IPS-NIHi7 (cell line): Measurements from ENCODE around the gene FGF10.

ENCODE experiments used
- DNase-seq: peaks from one replicate; pipeline ENCODE4 v3.0.0; 2012; ENCODE audit warnings: mixed read lengths; ENCODE audit errors: extremely low spot score

Gene FGF10

DNA sequence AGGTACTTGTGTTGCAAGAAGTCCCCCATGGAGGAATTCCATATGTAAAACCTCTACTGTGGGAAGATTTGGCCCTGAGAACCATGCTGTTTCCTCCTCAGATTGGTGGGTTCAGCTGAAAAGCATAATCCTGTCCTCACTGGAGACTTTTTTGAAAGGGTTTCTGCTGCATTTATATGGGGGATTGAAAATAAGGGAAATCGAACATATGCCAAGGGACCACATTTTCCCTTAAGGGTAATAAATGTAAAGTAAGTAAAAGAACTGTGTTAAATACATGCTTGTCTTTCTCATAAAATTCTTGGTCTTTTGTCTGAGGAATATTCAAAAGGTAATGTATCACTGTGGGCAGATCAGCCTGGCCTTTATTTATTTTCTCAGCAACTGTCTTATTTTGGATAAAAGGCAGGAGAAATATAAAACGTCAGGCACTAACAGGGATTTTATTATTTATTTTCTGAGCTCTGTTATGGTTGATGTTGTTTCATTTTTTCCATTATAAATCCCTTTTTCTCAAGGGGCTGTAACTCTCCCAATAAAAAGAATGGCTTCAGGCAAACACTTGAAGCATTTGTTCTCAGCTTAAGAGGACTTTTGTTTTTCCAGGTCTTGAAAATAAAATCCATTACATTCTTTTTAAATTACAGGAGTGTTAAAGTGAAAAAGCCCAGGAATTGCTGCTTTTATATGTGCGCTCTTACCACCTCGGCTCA lies 131.4 kb downstream of the FGF10 start:
- no peak for DNase-seq

DNA sequence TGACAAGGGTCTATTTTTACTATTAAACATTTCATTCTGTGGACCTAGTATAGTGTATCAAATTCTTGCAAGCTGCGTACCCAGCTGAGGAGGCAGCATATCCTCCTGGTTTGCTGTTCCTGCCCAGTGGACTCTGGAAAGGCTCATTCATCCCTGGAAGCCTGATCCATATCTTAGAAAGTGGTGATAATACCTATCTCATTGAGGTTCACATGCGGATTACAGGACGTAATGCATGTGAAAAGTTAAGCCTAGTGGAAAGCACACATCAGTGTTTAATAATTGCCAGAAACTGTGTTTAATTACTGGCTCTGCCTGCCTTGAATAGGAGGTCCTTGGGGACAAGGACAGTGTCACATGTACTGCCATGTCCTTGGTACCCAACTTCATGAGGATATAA lies 132.0 kb downstream of the FGF10 start:
- DNase-seq, result no peak
